ENCODE results near the gene USP48. TPM values are rescaled to one million over a fixed set of nuclear protein-coding genes. Genes with fewer than 3 reads are reported as not detected.
A peak's percentile ranks its signal among the peaks of the same experiment; 100 is the strongest.

USP48 gene
- total and polyA plus RNA-seq, 2 of the 13 experiments (the other 11 are each of a cell fraction or from before 2014, with no cell fraction given), result 30.4 to 30.7 TPM

DNA sequence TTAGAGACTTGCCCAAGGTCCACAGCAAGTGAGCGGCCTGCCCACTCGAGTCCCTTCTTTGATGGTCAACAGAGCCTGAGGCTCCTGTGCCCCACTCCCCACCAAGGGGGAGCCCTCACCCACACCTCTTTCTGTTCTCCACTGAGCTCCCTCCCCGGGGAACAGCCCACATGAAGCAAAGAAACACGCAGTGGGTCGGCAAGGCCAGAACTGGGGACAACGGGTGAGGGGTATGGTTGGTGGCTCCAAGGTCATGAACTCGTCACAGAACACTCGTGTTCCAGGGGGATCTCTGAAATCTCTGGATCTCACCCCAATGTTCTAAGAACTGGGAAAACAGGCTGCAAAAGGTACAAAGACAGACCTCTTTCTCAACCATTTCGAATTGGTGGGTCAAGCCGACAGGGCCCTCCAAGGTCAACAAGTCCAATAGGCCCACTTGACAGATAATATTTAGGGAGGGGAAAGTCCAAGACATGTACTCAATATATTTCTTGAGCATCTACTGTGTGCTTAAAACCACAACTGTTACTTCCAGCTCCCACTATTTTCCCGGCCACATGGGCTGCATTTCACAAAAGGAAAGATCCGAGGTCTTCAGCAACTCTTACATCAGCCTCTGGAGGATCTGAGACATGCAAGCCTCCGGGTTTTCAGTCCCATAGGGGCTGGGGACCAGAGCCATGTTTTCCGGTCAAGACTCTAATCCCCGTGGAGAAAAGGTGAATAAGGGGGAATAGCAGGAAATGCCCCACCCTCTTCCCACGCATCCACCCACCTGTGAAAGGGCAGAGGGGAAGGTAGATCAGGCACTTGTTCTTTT is 112.7 kb downstream of the USP48 start (continued):
- TF ChIP-seq CBX2 (IDR thresholded peaks at IDR 0.05; ENCODE audit: low read depth, low read length) (no peak), CBX2 (CRISPR knock-in tag; IDR thresholded peaks at IDR 0.05; ENCODE audit: low read depth) (no peak), TOPORS (CRISPR knock-in tag; IDR thresholded peaks at IDR 0.05) (no peak), RBM22 (optimal IDR thresholded peaks at IDR 0.05; ENCODE audit: low read length) (no peak), HOXA3 (CRISPR knock-in tag; IDR thresholded peaks at IDR 0.05) (no peak), ZNF326 (CRISPR knock-in tag; IDR thresholded peaks at IDR 0.05; ENCODE audit: borderline replicate concordance) (no peak), RELA (CRISPR knock-in tag; IDR thresholded peaks at IDR 0.05) (no peak), MYC (CRISPR knock-in tag; IDR thresholded peaks at IDR 0.05; ENCODE audit: borderline replicate concordance) (no peak), ESRRA (CRISPR knock-in tag; IDR thresholded peaks at IDR 0.05; ENCODE audit: low read depth) (peak; percentile 1; the same call in 1 of the 2 replicates)
- TF ChIP-seq, protein P1, sequence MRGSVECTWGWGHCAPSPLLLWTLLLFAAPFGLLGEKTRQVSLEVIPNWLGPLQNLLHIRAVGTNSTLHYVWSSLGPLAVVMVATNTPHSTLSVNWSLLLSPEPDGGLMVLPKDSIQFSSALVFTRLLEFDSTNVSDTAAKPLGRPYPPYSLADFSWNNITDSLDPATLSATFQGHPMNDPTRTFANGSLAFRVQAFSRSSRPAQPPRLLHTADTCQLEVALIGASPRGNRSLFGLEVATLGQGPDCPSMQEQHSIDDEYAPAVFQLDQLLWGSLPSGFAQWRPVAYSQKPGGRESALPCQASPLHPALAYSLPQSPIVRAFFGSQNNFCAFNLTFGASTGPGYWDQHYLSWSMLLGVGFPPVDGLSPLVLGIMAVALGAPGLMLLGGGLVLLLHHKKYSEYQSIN (CRISPR knock-in tag; IDR thresholded peaks at IDR 0.05; ENCODE audit: borderline replicate concordance), result no peak
- TF ChIP-seq, protein P2, sequence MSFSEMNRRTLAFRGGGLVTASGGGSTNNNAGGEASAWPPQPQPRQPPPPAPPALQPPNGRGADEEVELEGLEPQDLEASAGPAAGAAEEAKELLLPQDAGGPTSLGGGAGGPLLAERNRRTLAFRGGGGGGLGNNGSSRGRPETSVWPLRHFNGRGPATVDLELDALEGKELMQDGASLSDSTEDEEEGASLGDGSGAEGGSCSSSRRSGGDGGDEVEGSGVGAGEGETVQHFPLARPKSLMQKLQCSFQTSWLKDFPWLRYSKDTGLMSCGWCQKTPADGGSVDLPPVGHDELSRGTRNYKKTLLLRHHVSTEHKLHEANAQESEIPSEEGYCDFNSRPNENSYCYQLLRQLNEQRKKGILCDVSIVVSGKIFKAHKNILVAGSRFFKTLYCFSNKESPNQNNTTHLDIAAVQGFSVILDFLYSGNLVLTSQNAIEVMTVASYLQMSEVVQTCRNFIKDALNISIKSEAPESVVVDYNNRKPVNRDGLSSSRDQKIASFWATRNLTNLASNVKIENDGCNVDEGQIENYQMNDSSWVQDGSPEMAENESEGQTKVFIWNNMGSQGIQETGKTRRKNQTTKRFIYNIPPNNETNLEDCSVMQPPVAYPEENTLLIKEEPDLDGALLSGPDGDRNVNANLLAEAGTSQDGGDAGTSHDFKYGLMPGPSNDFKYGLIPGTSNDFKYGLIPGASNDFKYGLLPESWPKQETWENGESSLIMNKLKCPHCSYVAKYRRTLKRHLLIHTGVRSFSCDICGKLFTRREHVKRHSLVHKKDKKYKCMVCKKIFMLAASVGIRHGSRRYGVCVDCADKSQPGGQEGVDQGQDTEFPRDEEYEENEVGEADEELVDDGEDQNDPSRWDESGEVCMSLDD (CRISPR knock-in tag; IDR thresholded peaks at IDR 0.05; ENCODE audit: borderline replicate concordance), result no peak
- TF ChIP-seq, protein P3, sequence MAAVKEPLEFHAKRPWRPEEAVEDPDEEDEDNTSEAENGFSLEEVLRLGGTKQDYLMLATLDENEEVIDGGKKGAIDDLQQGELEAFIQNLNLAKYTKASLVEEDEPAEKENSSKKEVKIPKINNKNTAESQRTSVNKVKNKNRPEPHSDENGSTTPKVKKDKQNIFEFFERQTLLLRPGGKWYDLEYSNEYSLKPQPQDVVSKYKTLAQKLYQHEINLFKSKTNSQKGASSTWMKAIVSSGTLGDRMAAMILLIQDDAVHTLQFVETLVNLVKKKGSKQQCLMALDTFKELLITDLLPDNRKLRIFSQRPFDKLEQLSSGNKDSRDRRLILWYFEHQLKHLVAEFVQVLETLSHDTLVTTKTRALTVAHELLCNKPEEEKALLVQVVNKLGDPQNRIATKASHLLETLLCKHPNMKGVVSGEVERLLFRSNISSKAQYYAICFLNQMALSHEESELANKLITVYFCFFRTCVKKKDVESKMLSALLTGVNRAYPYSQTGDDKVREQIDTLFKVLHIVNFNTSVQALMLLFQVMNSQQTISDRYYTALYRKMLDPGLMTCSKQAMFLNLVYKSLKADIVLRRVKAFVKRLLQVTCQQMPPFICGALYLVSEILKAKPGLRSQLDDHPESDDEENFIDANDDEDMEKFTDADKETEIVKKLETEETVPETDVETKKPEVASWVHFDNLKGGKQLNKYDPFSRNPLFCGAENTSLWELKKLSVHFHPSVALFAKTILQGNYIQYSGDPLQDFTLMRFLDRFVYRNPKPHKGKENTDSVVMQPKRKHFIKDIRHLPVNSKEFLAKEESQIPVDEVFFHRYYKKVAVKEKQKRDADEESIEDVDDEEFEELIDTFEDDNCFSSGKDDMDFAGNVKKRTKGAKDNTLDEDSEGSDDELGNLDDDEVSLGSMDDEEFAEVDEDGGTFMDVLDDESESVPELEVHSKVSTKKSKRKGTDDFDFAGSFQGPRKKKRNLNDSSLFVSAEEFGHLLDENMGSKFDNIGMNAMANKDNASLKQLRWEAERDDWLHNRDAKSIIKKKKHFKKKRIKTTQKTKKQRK (IDR thresholded peaks at IDR 0.05; ENCODE audit: low read length), result no peak
